H9 (cell line): ENCODE measurements around the gene STK10. TPM values are rescaled to one million over a fixed set of nuclear protein-coding genes. Genes with fewer than 3 reads are reported as not detected.

Source experiments
- DNase-seq: peaks from one replicate; pipeline ENCODE4 v3.0.0-alpha.2; 2017
- H2AFZ ChIP-seq: one replicate; pipeline ENCODE4 v1.6.1; 2013; ENCODE audit warnings: mild to moderate bottlenecking, low read length, control low read depth, moderate library complexity
- H2AK5ac ChIP-seq: 2 replicates; pipeline ENCODE4 v1.6.1; 2013; ENCODE audit warnings: low read length, control low read depth, mixed read lengths; ENCODE audit not compliant: insufficient read length
- H2BK120ac ChIP-seq: one replicate; pipeline ENCODE4 v1.6.1; 2013; ENCODE audit warnings: low read depth, mild to moderate bottlenecking, low read length, control low read depth, inconsistent platforms; ENCODE audit not compliant: poor library complexity, severe bottlenecking
- H2BK12ac ChIP-seq: 2 replicates; pipeline ENCODE4 v1.6.1; 2013; ENCODE audit warnings: low read length, control low read depth, mixed read lengths, low read depth; ENCODE audit not compliant: insufficient read length
- H2BK15ac ChIP-seq: 2 replicates; pipeline ENCODE4 v1.6.1; 2013; ENCODE audit warnings: low read depth, low read length, control low read depth
- H2BK20ac ChIP-seq: one replicate; pipeline ENCODE4 v1.6.1; 2013; ENCODE audit warnings: low read depth, mild to moderate bottlenecking, low read length, control low read depth, inconsistent platforms; ENCODE audit not compliant: poor library complexity, severe bottlenecking
- H2BK5ac ChIP-seq: 2 replicates; pipeline ENCODE4 v1.6.1; 2013; ENCODE audit warnings: low read length, control low read depth, mixed read lengths; ENCODE audit not compliant: insufficient read length
- H3K14ac ChIP-seq: 2 replicates; pipeline ENCODE4 v1.6.1; 2013; ENCODE audit warnings: low read length, control low read depth; ENCODE audit not compliant: insufficient read depth
- H3K18ac ChIP-seq: 2 replicates; pipeline ENCODE4 v1.6.1; 2013; ENCODE audit warnings: low read depth, mild to moderate bottlenecking, mixed read lengths, low read length, control low read depth; ENCODE audit not compliant: insufficient read length
- H3K23ac ChIP-seq: 2 replicates; pipeline ENCODE4 v1.6.1; 2013; ENCODE audit warnings: low read length, control low read depth, mixed read lengths, low read depth; ENCODE audit not compliant: insufficient read length
- H3K23me2 ChIP-seq: 2 replicates; pipeline ENCODE4 v1.6.1; 2013; ENCODE audit warnings: low read depth, mild to moderate bottlenecking, mixed read lengths, low read length, control low read depth; ENCODE audit not compliant: insufficient read length, poor library complexity, severe bottlenecking
- H3K27ac ChIP-seq: 2 replicates; pipeline ENCODE4 v1.5.1; 2013; ENCODE audit warnings: low read length, control low read depth, mixed read lengths, low read depth; ENCODE audit not compliant: insufficient read length
- H3K27me3 ChIP-seq: 2 replicates; pipeline ENCODE4 v1.6.1; 2013; ENCODE audit warnings: low read length, control low read depth, inconsistent platforms; ENCODE audit not compliant: insufficient read depth
- H3K4ac ChIP-seq: 2 replicates; pipeline ENCODE4 v1.6.1; 2013; ENCODE audit warnings: low read depth, mild to moderate bottlenecking, control low read depth, inconsistent platforms, low read length, moderate library complexity
- H3K4me1 ChIP-seq: 2 replicates; pipeline ENCODE4 v1.6.1; 2013; ENCODE audit warnings: low read length, control low read depth, inconsistent platforms; ENCODE audit not compliant: insufficient read depth
- H3K4me2 ChIP-seq: 2 replicates; pipeline ENCODE4 v1.6.1; 2013; ENCODE audit warnings: low read length, control low read depth, mixed read lengths; ENCODE audit not compliant: insufficient read length, insufficient read depth
- H3K56ac ChIP-seq: 2 replicates; pipeline ENCODE4 v1.6.1; 2013; ENCODE audit warnings: low read depth, mild to moderate bottlenecking, mixed read lengths, low read length, control low read depth; ENCODE audit not compliant: insufficient read length
- H3K79me1 ChIP-seq: 2 replicates; pipeline ENCODE4 v1.6.1; 2013; ENCODE audit warnings: low read depth, mild to moderate bottlenecking, moderate library complexity, low read length, control low read depth, inconsistent platforms; ENCODE audit not compliant: insufficient read depth, poor library complexity, severe bottlenecking
- H3K79me2 ChIP-seq: 2 replicates; pipeline ENCODE4 v1.6.1; 2013; ENCODE audit warnings: low read length, control low read depth, inconsistent platforms; ENCODE audit not compliant: insufficient read depth
- H3K9ac ChIP-seq: 2 replicates; pipeline ENCODE4 v1.6.1; 2013; ENCODE audit warnings: low read length, control low read depth, mixed read lengths; ENCODE audit not compliant: insufficient read length; ENCODE audit errors: extremely low read depth
- H3K9me3 ChIP-seq: one replicate; pipeline ENCODE4 v1.6.1; 2013; ENCODE audit warnings: low read depth, low read length, inconsistent platforms; ENCODE audit not compliant: control insufficient read depth
- H3T11ph ChIP-seq: one replicate; pipeline ENCODE4 v1.6.1; 2013; ENCODE audit warnings: mild to moderate bottlenecking, low read length, control low read depth, inconsistent platforms
- H4K20me1 ChIP-seq: one replicate; pipeline ENCODE4 v1.6.1; 2013; ENCODE audit not compliant: control insufficient read depth, insufficient read length, insufficient read depth
- H4K5ac ChIP-seq: 2 replicates; pipeline ENCODE4 v1.6.1; 2013; ENCODE audit warnings: low read depth, mild to moderate bottlenecking, mixed read lengths, low read length, control low read depth; ENCODE audit not compliant: insufficient read length
- H4K8ac ChIP-seq: replicated peaks from 2 replicates; pipeline ENCODE4 v1.6.1; 2013; ENCODE audit warnings: low read length, control low read depth, mixed read lengths, low read depth; ENCODE audit not compliant: insufficient read length
- H4K91ac ChIP-seq: 2 replicates; pipeline ENCODE4 v1.6.1; 2013; ENCODE audit warnings: low read depth, mild to moderate bottlenecking, moderate library complexity, mixed read lengths, low read length, control low read depth; ENCODE audit not compliant: insufficient read length
- H3K27ac Mint-ChIP-seq, 3 experiments: 2 replicates in 2 of 3; 3 replicates in 1 of 3; pipeline ENCODE4 v1.8.0; 2020 to 2021; ENCODE audit warnings: mixed read lengths in 3 of 3, mild to moderate bottlenecking in 1 of 3, moderate library complexity in 1 of 3
- H3K27me3 Mint-ChIP-seq: 2 replicates; pipeline ENCODE4 v1.8.0; 2021; ENCODE audit warnings: low read depth, mild to moderate bottlenecking, moderate library complexity, mixed read lengths
- H3K36me3 Mint-ChIP-seq, 3 experiments: 2 replicates in 2 of 3; 3 replicates in 1 of 3; pipeline ENCODE4 v1.8.0; 2020 to 2021; ENCODE audit warnings: low read depth in 3 of 3, mixed read lengths in 3 of 3; ENCODE audit not compliant: insufficient read depth in 1 of 3
- H3K4me1 Mint-ChIP-seq, 2 experiments: 2 replicates each; pipeline ENCODE4 v1.8.0; 2020; ENCODE audit warnings: mixed read lengths in 2 of 2
- H3K4me3 Mint-ChIP-seq, 2 experiments: 2 replicates in 1 of 2; 3 replicates in 1 of 2; pipeline ENCODE4 v1.8.0; 2020 to 2021; ENCODE audit warnings: mild to moderate bottlenecking in 2 of 2, mixed read lengths in 2 of 2, moderate library complexity in 1 of 2
- H3K9me3 Mint-ChIP-seq, 2 experiments: 2 replicates in 1 of 2; 3 replicates in 1 of 2; pipeline ENCODE4 v1.8.0; 2020; ENCODE audit warnings: mild to moderate bottlenecking in 2 of 2, mixed read lengths in 2 of 2, moderate library complexity in 1 of 2
- WGBS: extraction: QIAGEN DNeasy Blood & Tissue Kit; methylation state at CpG from one replicate; pipeline ENCODE4 v1.1.7; 2013; ENCODE audit warnings: missing lambda C conversion rate, low lambda C conversion rate, mixed read lengths; ENCODE audit not compliant: insufficient read length; ENCODE audit errors: extremely low coverage; 5-methylcytosine and 5-hydroxymethylcytosine counted together
- total RNA-seq: library from RNA; stranded (reverse); gene quantifications from 2 replicates; pipeline ENCODE4 v1.2.1, GENCODE V29; 2021
- TF ChIP-seq, protein P1 (sequence below): fragments of 200-600 bp; sonication (generic); conservative IDR thresholded peaks from 3 replicates; pipeline ENCODE4 v1.8.0; 2021; ENCODE audit warnings: antibody characterized with exemption, mild to moderate bottlenecking

Gene STK10
- total RNA-seq, 1 experiment from 2014 or later, result 14.6 TPM

DNA sequence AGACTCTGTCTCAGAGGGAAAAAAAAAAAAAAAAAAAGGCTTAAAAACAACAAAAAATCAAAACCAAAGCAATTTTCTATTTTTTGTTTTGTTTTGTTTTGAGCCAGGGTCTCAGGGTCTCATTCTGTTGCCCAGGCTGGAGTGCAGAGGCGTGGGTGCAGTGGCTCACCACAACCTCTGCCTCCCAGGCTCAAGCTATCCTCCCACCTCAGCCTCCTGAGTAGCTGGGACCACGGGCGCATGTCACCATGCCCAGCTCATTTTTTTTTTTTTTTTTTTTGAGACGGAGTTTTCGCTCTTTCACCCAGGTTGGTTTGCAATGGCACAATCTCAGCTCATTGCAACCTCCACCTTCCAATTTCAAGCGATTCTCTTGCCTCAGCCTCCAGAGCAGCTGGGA lies 5.7 kb downstream of the STK10 start:
- no peak overlapping the region for H4K8ac ChIP-seq
- no peaks in the 10 kb centered on the region for H4K20me1 ChIP-seq
- no peak overlapping the region for H2AFZ ChIP-seq
- no CpG with 5 or more reads among the region's 6 CpGs for WGBS
- peaks cover 4% of the 10 kb centered on the region; the same call in 1 of the 2 replicates for H3K79me2 ChIP-seq
- no peak overlapping the region for H3K4me2 ChIP-seq
- H2BK20ac ChIP-seq, result no peak overlapping the region
- no peak overlapping the region for H3K23ac ChIP-seq
- no peak overlapping the region for H3K27ac ChIP-seq
- no peak overlapping the region for H3T11ph ChIP-seq
- H4K91ac ChIP-seq, result no peak overlapping the region
- H3K4ac ChIP-seq, result no peak overlapping the region
- no peak overlapping the region for H3K14ac ChIP-seq
- Mint-ChIP-seq H3K9me3 (no peaks in the 10 kb centered on the region), H3K4me1 (peaks cover 35 to 36% of the 10 kb centered on the region in 2 experiments), H3K27me3 (peaks cover 4% of the 10 kb centered on the region), H3K27ac (no peak overlapping the region), H3K36me3 (peaks cover 3 to 4% (median 3%) of the 10 kb centered on the region in 3 experiments; a peak in 3 of 7 replicates), H3K4me3 (no peak overlapping the region)
- no peaks in the 10 kb centered on the region for H3K9me3 ChIP-seq
- peaks cover 14% of the 10 kb centered on the region; the same call in 1 of the 2 replicates for H3K4me1 ChIP-seq
- no peak overlapping the region for H2BK15ac ChIP-seq
- H3K56ac ChIP-seq, result no peak overlapping the region
- no peak overlapping the region for H2AK5ac ChIP-seq
- no peaks in the 10 kb centered on the region for H3K79me1 ChIP-seq
- TF ChIP-seq, protein P1, sequence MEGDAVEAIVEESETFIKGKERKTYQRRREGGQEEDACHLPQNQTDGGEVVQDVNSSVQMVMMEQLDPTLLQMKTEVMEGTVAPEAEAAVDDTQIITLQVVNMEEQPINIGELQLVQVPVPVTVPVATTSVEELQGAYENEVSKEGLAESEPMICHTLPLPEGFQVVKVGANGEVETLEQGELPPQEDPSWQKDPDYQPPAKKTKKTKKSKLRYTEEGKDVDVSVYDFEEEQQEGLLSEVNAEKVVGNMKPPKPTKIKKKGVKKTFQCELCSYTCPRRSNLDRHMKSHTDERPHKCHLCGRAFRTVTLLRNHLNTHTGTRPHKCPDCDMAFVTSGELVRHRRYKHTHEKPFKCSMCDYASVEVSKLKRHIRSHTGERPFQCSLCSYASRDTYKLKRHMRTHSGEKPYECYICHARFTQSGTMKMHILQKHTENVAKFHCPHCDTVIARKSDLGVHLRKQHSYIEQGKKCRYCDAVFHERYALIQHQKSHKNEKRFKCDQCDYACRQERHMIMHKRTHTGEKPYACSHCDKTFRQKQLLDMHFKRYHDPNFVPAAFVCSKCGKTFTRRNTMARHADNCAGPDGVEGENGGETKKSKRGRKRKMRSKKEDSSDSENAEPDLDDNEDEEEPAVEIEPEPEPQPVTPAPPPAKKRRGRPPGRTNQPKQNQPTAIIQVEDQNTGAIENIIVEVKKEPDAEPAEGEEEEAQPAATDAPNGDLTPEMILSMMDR, result no peak
- no peak overlapping the region for H4K5ac ChIP-seq
- H3K23me2 ChIP-seq, result peaks cover 6% of the 10 kb centered on the region
- H2BK120ac ChIP-seq, result no peak overlapping the region
- no peaks in the 10 kb centered on the region for H3K27me3 ChIP-seq
- no peak for DNase-seq
- no peak overlapping the region for H2BK5ac ChIP-seq
- H2BK12ac ChIP-seq, result no peak overlapping the region
- no peak overlapping the region for H3K18ac ChIP-seq
- no peak overlapping the region for H3K9ac ChIP-seq
